DOHH2 (cell line): Measurements from ENCODE around the gene PITRM1.

Experiments used
- EZH2phosphoT487 ChIP-seq: fragments of 200-600 bp; sonication (generic); IDR thresholded peaks from 2 replicates; pipeline ENCODE4 v1.6.1; 2017; ENCODE audit warnings: borderline replicate concordance, mild to moderate bottlenecking, antibody characterized with exemption, low read length, moderate library complexity, mixed read lengths
- TF ChIP-seq, protein P1 (sequence below): fragments of 200-600 bp; sonication (generic); IDR thresholded peaks from one replicate; pipeline ENCODE4 v1.5.1; 2014; ENCODE audit warnings: antibody characterized with exemption, mild to moderate bottlenecking, low read depth, low read length; ENCODE audit not compliant: poor library complexity, severe bottlenecking

DNA sequence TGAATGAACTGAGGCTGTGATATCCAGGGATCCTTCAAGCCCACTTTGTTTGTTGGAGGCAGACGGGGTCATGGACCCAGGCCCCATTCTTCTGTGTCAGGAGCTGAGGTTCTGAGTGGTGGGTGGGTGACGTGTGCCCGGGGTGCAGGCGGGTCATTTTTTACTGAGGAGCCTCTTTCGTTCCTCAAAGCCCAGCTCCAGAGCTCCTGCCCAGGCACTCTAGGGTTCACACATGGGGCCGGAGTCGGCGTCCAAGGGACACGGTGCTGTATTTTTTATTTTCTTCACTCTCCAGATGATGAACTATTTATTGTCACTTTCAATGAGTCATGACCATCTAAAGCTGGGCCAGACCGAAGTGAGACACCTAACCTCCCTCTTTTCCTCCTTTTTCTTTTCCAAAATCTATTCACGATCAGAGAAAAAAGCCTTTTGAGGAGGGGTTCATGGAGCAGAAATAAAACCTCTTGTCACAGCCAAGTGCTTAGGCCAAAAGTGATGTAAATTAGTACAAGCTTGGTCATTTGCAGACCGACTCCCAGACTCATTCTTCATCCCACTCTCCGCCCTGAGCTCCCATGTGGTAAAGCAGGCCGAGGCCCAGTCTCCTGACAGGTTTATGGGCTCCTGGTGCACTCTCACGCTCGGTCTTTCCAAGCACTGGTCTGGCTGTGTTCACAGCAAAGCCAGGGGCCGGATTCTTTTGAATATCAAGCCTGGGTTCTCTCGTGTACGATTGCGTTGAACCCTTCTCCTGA, 41.4 kb upstream of the PITRM1 start:
- TF ChIP-seq, protein P1, sequence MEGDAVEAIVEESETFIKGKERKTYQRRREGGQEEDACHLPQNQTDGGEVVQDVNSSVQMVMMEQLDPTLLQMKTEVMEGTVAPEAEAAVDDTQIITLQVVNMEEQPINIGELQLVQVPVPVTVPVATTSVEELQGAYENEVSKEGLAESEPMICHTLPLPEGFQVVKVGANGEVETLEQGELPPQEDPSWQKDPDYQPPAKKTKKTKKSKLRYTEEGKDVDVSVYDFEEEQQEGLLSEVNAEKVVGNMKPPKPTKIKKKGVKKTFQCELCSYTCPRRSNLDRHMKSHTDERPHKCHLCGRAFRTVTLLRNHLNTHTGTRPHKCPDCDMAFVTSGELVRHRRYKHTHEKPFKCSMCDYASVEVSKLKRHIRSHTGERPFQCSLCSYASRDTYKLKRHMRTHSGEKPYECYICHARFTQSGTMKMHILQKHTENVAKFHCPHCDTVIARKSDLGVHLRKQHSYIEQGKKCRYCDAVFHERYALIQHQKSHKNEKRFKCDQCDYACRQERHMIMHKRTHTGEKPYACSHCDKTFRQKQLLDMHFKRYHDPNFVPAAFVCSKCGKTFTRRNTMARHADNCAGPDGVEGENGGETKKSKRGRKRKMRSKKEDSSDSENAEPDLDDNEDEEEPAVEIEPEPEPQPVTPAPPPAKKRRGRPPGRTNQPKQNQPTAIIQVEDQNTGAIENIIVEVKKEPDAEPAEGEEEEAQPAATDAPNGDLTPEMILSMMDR = no peak
- TF ChIP-seq EZH2phosphoT487 = no peak
